HTR-8/SVneo (cell line): ENCODE data around the gene SPEF1.
A peak's percentile ranks its signal among the peaks of the same experiment; 100 is the strongest.

ENCODE experiments used
- DNase-seq: peaks from one replicate; pipeline ENCODE4 v3.0.0; 2011; ENCODE audit warnings: low spot score, mixed read lengths; ENCODE audit not compliant: insufficient read length
- FAIRE-seq: peaks from 2 replicates; lab custom pipeline; 2011; peaks lifted over from hg19 to GRCh38; lab: Jason Lieb, UNC

Gene SPEF1

GRCh38 chr20:3734111-3734843, 47.0 kb downstream of the SPEF1 start:
- FAIRE-seq (no peak), DNase-seq (no peak)

DNA sequence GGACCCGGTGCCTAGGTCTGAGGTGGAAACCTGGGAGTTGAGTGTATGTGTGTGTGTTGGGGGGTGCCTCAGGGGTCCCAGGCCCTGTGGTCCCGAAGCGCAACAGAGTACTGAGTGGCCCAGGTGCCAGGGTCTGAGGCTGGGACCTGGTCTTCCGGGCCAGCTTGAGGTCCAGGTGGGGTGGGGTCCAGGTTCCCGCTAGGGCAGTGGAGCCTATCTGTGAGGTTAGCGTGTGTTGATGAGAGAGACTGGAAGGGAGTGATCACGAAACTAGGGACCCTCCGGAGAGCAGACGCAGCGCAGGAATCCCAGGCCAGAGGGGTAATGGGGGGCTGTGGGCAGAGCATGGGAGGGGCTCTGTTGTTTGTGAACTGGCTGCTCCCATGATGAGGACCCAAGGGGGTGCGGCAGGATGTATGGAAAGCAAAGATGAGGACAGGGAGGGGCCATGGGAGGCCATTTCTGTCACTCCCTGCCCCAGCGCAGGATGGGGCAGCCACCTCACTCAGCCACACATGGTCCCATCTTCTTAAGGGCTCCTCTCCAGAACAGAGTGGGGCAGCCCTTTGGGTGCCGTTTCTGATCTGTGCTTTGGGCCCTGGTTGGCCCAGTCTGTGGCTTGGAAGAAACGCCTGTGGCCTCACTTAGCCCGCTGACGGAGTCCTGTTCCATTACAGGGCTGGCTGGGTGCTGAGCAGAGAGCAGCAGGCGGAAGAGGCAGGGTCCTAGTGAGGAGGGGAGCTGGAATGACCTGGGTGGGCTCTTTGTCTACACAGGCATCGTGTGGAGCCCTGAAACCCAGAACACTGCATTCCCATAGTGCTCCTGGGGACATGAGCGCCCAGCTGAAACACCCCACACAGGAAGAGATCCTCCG, 47.9 kb downstream of the SPEF1 start:
- FAIRE-seq = no peak
- DNase-seq = no peak

GRCh38 chr20:3732327-3733118, 48.7 kb downstream of the SPEF1 start, which contains the start of gene HSPA12B:
HSPA12B (plus strand) TSS chr20:3732685; CDS start chr20:3738675, 5,990 bp downstream.
- DNase-seq (no peak), FAIRE-seq (no peak)

- FAIRE-seq (no peak), DNase-seq (no peak)
Observed at GRCh38 chr20:3731944-3732326, 49.3 kb downstream of the SPEF1 start.

GRCh38 chr20:3730803-3731672, 50.2 kb downstream of the SPEF1 start:
- FAIRE-seq (peak; percentile 36), DNase-seq (no peak)

GRCh38 chr20:3729811-3730540, 51.3 kb downstream of the SPEF1 start:
- DNase-seq (no peak), FAIRE-seq (no peak)

GRCh38 chr20:3729378-3729777, 51.9 kb downstream of the SPEF1 start:
- DNase-seq = no peak
- FAIRE-seq = peak; percentile 38

DNA sequence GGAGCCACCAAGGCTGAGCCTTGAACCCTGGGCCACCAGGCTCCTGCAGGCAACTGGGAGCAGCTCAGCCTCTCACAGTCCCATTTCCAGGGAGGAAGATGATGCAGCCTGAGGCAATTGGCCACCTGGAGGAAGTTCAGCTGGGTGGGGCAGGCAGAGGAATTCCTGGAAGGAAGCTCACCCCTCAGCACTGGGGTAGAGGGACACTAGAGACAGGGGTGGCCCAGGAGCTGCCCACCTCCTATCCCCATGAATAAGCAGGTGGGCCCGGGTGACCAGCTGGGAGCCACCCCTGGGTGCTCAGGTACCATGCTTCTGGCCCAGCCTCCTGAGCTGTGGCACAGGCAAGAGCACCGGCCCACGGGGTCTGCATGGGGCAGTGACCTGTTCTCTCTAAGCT, 52.4 kb downstream of the SPEF1 start:
- DNase-seq (no peak), FAIRE-seq (no peak)

GRCh38 chr20:3728354-3728753, 52.9 kb downstream of the SPEF1 start:
- FAIRE-seq (no peak), DNase-seq (no peak)
